K562 (cell line): ENCODE results near the gene JADE2. TPM values are rescaled to one million over a fixed set of nuclear protein-coding genes. Genes with fewer than 3 reads are reported as not detected.

Source experiments
- AFF1 ChIP-seq, 2 experiments: fragments of 450-650 bp; IDR thresholded peaks; 2 replicates each; pipeline ENCODE4 v1.6.1; 2018; ENCODE audit warnings: mild to moderate bottlenecking in 2 of 2, low read depth in 1 of 2; ENCODE audit not compliant: partially characterized antibody in 2 of 2
- CAMTA2 ChIP-seq: fragments of 250-450 bp; sonication (Bioruptor Pico); conservative IDR thresholded peaks from 2 replicates; pipeline ENCODE4 v1.5.1; 2022
- CHAMP1 ChIP-seq: fragments of 450-650 bp; IDR thresholded peaks from 2 replicates; pipeline ENCODE4 v1.6.1; 2016; ENCODE audit warnings: mild to moderate bottlenecking
- CHD2 ChIP-seq: IDR thresholded peaks from 2 replicates; pipeline ENCODE4 v1.6.1; 2011; ENCODE audit warnings: low read depth, low read length
- GABPB1 ChIP-seq: sonication (generic); formaldehyde crosslinking; IDR thresholded peaks from 2 replicates; pipeline ENCODE4 v1.8.0; 2022; ENCODE audit warnings: mild to moderate bottlenecking, missing genetic modification reagents
- GATAD2A ChIP-seq: fragments of 450-650 bp; IDR thresholded peaks from 2 replicates; pipeline ENCODE4 v1.6.1; 2017
- GTF2A2 ChIP-seq: IDR thresholded peaks from 2 replicates; pipeline ENCODE4 v1.6.1; 2016; ENCODE audit warnings: mild to moderate bottlenecking, missing genetic modification characterization, missing compliant biosample characterization
- HES1 ChIP-seq: fragments of 450-650 bp; IDR thresholded peaks from 2 replicates; pipeline ENCODE4 v1.6.1; 2016; ENCODE audit warnings: low read depth, mild to moderate bottlenecking, moderate library complexity
- HSF4 ChIP-seq: fragments of 250-450 bp; sonication (Bioruptor Pico); IDR thresholded peaks from 2 replicates; pipeline ENCODE4 v2.1.2; 2022; ENCODE audit warnings: mild to moderate bottlenecking, moderate library complexity, borderline replicate concordance
- MITF ChIP-seq: IDR thresholded peaks from 2 replicates; pipeline ENCODE4 v1.6.1; 2014; ENCODE audit warnings: antibody characterized with exemption
- MXD1 ChIP-seq: fragments of 250-450 bp; sonication (Bioruptor Pico); IDR thresholded peaks from 2 replicates; pipeline ENCODE4 v1.8.0; 2021; ENCODE audit warnings: borderline replicate concordance, mild to moderate bottlenecking, moderate library complexity; ENCODE audit not compliant: poor library complexity, severe bottlenecking
- NR2C2 ChIP-seq, 2 experiments: fragments of 200-800 bp in 1 of 2; sonication (Bioruptor generic) in 1 of 2; sonication (generic) in 1 of 2; formaldehyde crosslinking in 1 of 2; IDR thresholded peaks; 2 replicates each; pipeline versions ENCODE4 v1.6.1 to v1.8.0; 2016 to 2022; ENCODE audit warnings: mild to moderate bottlenecking in 1 of 2, missing compliant biosample characterization in 1 of 2, missing genetic modification characterization in 1 of 2, missing genetic modification reagents in 1 of 2
- PHTF2 ChIP-seq: fragments of 250-450 bp; sonication (Bioruptor Pico); IDR thresholded peaks from 2 replicates; pipeline ENCODE4 v1.5.0; 2021; ENCODE audit warnings: mild to moderate bottlenecking
- SP1 ChIP-seq: sonication (generic); formaldehyde crosslinking; IDR thresholded peaks from 2 replicates; pipeline ENCODE4 v1.8.1; 2022; ENCODE audit warnings: mild to moderate bottlenecking, missing genetic modification reagents
- TARDBP ChIP-seq: fragments of 450-650 bp; IDR thresholded peaks from 2 replicates; pipeline ENCODE4 v1.6.1; 2016
- XRCC3 ChIP-seq: fragments of 450-650 bp; IDR thresholded peaks from 2 replicates; pipeline ENCODE4 v1.6.1; 2017; ENCODE audit warnings: mild to moderate bottlenecking, moderate library complexity
- ZNF124 ChIP-seq: sonication (generic); formaldehyde crosslinking; IDR thresholded peaks from 2 replicates; pipeline ENCODE4 v1.8.1; 2022; ENCODE audit warnings: missing genetic modification reagents
- ZNF780A ChIP-seq: fragments of 250-450 bp; sonication (Bioruptor Pico); IDR thresholded peaks from 2 replicates; pipeline ENCODE4 v1.5.0; 2021; ENCODE audit warnings: mild to moderate bottlenecking
- polyA plus RNA-seq, 8 experiments: library from polyadenylated mRNA; depleted of rRNA in 4 of 8; stranded (reverse) in 5 of 8; unstranded in 3 of 8; fragments of >200 nt; fragmentation: Nextera tagmentation in 2 of 8; fragmentation: Illumina TruSeq in 1 of 8; extraction: Ambion mirVana in 2 of 8; extraction: Trizol in 1 of 8; gene quantifications; 2 replicates each; pipeline versions ENCODE4 v1.2.1 to v1.2.3, GENCODE V29; 2011 to 2014; ENCODE audit warnings: inconsistent platforms in 1 of 8, missing spikeins in 1 of 8
- total RNA-seq, 7 experiments: library from RNA; depleted of rRNA in 6 of 7; stranded (reverse); fragments of >200 nt in 6 of 7; fragmentation: Illumina TruSeq in 2 of 7; extraction: Trizol in 2 of 7; gene quantifications; 2 replicates each; pipeline versions ENCODE4 v1.2.1 to v1.2.3, GENCODE V29; 2011 to 2021; ENCODE audit warnings: low replicate concordance in 1 of 7

Gene JADE2
- total and polyA plus RNA-seq, 9 of the 15 experiments (the other 6 are each of a cell fraction or from before 2014, with no cell fraction given), result 0.50 to 23.3 (median 9.1) TPM

- TF ChIP-seq NR2C2 (CRISPR knock-in tag; IDR thresholded peaks at IDR 0.05), result no peak
- TF ChIP-seq NR2C2 (tag; IDR thresholded peaks at IDR 0.05), result no peak
- no peak for TF ChIP-seq TARDBP
- no peak for TF ChIP-seq GTF2A2
- TF ChIP-seq MITF, result no peak
- TF ChIP-seq MXD1 (CRISPR knock-in tag), result no peak
- no peak for TF ChIP-seq CAMTA2
- no peak for TF ChIP-seq PHTF2
- no peak for TF ChIP-seq GATAD2A
- TF ChIP-seq XRCC3, result no peak
- no peak for TF ChIP-seq HSF4 (CRISPR knock-in tag)
- no peak for TF ChIP-seq ZNF124 (CRISPR knock-in tag)
- 0 out of 2 replicates have a peak, but pooled peaks have one; percentile 46 for TF ChIP-seq GABPB1 (CRISPR knock-in tag)
- peak; percentile 66 for TF ChIP-seq CHD2
- TF ChIP-seq CHAMP1, result no peak
- TF ChIP-seq AFF1 (IDR thresholded peaks at IDR 0.05; ENCODE audit: low read depth in 1 of 2, partially characterized antibody in 2 of 2), result no peak
- TF ChIP-seq ZNF780A (CRISPR knock-in tag), result no peak
- TF ChIP-seq HES1, result no peak
- no peak for TF ChIP-seq SP1
Observed at GRCh38 chr5:134524826-134525682, at the start of gene JADE2 (continued).
